Measurements from ENCODE around the gene ALOX5. TPM values are rescaled to one million over a fixed set of nuclear protein-coding genes. Genes with fewer than 3 reads are reported as not detected.

The ALOX5 gene
- total RNA-seq, 1 donor from 2014 or later: 1.2 TPM

DNA sequence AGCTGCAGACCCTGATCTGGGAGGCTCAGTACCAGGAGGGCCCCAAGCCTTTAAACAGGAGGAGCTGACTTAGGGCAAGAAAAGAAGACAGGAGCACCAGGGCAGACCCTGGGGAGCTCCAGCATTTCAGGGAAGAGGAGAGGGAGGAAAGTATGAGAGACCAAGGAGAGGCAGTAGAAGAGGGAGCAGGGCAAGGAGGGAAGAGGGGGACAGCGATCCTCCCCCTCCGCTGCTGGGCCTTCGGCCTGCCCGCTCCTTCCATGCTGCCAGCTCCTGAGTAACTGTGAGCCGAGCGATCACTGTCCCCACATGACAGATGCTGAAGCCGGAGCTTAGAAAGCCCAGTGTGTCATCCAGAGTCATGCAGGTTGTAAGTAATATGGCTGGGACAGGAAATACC, 65.9 kb downstream of the ALOX5 start:
- FAIRE-seq: no peak
- no peak for DNase-seq (ENCODE audit: low spot score in 2 of 2)

GRCh38 chr10:45440511-45441062, 66.6 kb downstream of the ALOX5 start:
- DNase-seq (ENCODE audit: low spot score in 2 of 2) (no peak), FAIRE-seq (no peak)

DNA sequence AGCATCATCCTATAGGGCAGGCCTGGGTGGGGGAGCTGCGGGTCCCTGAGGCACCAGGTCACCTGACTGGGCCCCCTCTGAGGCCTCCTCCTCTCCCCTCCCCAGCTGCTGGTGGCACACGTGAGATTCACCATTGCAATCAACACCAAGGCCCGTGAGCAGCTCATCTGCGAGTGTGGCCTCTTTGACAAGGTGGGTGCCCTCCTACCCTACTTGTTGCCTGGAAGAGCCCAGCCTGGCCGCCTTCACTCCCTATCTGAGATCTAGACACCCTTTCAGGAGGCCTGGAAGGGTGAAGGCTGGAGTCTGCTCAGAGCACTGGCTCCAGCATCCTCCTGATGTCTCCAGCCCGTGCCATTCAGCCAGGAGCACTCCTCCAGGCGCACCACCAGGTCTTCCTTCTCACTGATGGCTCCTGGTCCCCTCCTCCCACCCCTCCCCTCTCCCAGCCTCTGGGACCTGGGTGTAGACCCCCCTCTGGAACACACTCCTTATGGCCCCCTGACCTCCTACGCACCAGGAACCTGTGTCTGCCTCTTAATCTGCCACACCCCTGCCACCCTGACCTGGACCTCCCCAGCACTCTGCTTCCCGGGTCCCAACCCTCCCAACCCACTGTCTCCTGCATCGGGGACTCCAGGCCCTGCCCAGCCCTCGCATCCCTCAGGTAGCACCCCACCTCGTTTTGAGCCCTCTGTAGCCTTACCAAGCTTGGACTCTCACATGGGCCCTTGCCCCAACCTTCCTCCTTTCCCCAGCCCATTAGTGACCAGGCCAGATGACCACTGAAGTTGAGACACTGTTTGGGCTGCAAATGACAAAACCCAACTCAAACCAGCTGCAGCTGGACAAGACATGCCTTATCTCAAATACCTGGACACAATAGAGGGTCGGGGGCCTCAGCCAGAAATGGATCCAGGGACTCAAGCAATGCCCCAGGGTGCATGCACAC, 67.5 kb downstream of the ALOX5 start:
- DNase-seq (ENCODE audit: low spot score in 2 of 2) (no peak), FAIRE-seq (no peak)

GRCh38 chr10:45442251-45442650, 68.2 kb downstream of the ALOX5 start:
- FAIRE-seq: no peak

DNA sequence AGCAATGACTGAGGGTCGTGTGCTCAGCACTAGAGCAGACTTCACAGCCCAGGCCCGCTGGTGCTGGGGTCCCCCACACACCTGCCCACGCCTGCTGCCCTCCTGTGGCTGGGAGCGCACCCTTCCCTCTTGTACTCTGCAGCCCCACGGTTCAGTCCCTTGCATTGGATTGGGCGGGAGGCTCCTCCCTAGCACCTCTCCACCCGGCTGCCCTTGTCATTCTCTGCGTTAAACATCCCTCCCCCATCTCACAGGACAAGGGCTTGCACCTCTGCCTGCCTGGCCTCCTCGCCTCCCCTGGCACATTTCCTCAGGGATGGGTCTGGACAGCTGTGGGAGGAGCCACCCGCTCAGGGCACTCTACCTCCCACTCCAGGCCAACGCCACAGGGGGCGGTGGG, 68.6 kb downstream of the ALOX5 start:
- DNase-seq (ENCODE audit: low spot score in 2 of 2) (no peak), FAIRE-seq (no peak)

More at GRCh38 chr10:45442251-45442650, 68.2 kb downstream of the ALOX5 start:
- no peak for DNase-seq (ENCODE audit: low spot score in 2 of 2)

- FAIRE-seq (no peak), DNase-seq (ENCODE audit: low spot score in 2 of 2) (no peak)
Observed at GRCh38 chr10:45443101-45444009, 69.3 kb downstream of the ALOX5 start.

DNA sequence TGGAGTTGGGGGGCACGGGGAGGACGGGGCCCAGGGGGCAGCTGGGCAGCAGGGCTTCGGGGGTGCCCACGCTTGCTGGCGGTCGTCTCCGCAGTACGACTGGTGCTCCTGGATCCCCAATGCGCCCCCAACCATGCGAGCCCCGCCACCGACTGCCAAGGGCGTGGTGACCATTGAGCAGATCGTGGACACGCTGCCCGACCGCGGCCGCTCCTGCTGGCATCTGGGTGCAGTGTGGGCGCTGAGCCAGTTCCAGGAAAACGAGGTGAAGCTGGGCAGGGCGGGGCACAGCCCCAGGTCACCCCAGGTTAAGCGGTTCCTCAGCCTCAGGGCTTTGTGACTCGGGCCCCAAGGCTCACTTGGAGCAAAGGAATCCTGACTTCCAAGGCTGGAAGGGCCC, 70.0 kb downstream of the ALOX5 start:
- FAIRE-seq (no peak), DNase-seq (ENCODE audit: low spot score in 2 of 2) (no peak)

DNA sequence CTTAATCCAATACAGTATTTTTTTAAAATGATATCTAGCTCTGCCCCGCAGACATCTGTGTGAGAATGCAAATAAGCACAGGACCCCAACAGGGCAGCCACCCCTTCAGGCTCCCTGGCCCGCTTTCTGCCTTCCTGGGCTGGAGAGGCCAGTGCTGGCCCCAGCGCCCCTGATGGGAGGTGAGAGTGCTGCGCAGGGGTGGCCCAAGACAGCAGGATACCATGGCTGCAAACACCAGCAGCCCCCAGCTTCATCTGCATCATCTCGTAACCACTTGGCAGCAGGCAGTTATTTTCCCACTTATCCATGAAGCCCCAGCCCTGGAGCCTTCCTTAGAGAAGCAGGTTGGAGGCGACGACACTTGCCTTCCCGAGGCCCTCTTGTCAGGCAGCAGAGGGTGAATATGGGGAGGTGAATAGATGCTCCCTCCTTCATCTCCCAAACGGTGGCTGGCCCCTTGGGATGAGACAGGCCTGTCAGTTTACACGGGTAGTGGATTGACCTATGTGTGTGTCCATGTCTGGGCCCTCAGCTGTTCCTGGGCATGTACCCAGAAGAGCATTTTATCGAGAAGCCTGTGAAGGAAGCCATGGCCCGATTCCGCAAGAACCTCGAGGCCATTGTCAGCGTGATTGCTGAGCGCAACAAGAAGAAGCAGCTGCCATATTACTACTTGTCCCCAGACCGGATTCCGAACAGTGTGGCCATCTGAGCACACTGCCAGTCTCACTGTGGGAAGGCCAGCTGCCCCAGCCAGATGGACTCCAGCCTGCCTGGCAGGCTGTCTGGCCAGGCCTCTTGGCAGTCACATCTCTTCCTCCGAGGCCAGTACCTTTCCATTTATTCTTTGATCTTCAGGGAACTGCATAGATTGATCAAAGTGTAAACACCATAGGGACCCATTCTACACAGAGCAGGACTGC, 71.2 kb downstream of the ALOX5 start:
- FAIRE-seq: no peak
- peak; percentile 69 to 70 for DNase-seq (ENCODE audit: low spot score in 2 of 2)

- no peak for FAIRE-seq
- DNase-seq (ENCODE audit: low spot score in 2 of 2): no peak
Observed at GRCh38 chr10:45446858-45447257, 72.8 kb downstream of the ALOX5 start.

- no peak for DNase-seq (ENCODE audit: low spot score in 2 of 2)
- no peak for FAIRE-seq
Observed at GRCh38 chr10:45447416-45447815, 73.4 kb downstream of the ALOX5 start.

DNA sequence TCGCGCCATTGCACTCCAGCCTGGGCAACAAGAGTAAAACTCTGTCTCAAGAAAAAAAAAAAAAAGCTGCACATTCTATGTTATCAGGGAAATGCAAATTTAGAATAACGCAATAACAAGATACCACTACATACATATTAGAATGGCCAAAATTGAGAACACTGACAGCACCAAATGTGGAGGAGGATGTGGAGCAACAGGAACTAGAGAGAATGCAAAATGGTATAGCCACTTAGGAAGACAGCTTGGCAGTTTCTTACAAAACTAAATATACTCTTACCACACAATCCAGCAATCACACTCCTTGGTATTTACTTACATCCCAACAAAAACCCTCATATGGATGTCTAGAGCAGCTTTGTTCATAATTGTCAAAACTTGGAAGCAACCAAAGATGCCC, 76.8 kb downstream of the ALOX5 start:
- no peak for FAIRE-seq

DNA sequence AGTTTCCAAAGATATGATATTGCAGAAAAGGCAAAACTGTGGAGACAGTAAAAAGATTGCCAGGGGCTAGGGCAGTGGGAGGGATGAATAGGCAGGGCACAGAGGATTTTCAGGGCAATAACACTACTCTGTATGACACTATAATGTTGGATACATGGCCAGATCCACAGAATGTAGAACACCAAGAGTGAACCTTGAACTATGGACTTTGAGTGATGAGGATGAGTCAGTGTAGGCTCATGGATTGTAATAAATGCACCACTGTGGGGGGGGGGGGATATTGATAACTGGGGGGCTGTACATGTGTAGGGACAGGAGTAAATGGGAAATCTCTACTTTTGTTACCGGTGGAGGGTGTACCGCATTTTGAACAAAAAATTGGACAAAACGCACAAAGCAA, 77.4 kb downstream of the ALOX5 start:
- FAIRE-seq (no peak), DNase-seq (ENCODE audit: low spot score in 2 of 2) (no peak)

More for the DNA sequence above, 76.8 kb downstream of the ALOX5 start:
- DNase-seq (ENCODE audit: low spot score in 2 of 2): no peak

DNA sequence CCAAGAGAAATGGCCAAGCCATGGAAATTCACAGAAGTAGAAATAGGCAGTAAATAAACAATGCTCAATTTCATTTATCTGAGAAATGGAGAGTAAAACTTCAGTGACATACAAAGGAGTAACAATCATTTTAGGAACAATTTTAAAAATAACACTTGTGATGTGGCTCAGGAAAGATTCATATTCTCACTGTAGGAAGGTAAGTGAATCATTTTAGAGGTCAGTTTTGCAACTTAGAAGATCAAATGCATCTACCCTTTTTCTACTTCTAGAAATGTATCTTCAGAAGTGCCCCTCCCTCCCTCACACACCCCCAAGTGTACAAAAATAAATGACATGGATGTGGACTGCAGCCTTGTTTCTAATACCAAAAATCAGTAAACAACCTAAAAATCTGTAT, 78.3 kb downstream of the ALOX5 start:
- FAIRE-seq (no peak), DNase-seq (ENCODE audit: low spot score in 2 of 2) (no peak)

- FAIRE-seq: no peak
- no peak for DNase-seq (ENCODE audit: low spot score in 2 of 2)
Observed at GRCh38 chr10:45452743-45453452, 78.9 kb downstream of the ALOX5 start.

GRCh38 chr10:45453639-45454255, 79.7 kb downstream of the ALOX5 start:
- FAIRE-seq: no peak
- no peak for DNase-seq (ENCODE audit: low spot score in 2 of 2)

- FAIRE-seq (no peak), DNase-seq (ENCODE audit: low spot score in 2 of 2) (peak in 1 of 2 donors; percentile 43)
Observed at GRCh38 chr10:45454262-45454661, 80.2 kb downstream of the ALOX5 start.

DNA sequence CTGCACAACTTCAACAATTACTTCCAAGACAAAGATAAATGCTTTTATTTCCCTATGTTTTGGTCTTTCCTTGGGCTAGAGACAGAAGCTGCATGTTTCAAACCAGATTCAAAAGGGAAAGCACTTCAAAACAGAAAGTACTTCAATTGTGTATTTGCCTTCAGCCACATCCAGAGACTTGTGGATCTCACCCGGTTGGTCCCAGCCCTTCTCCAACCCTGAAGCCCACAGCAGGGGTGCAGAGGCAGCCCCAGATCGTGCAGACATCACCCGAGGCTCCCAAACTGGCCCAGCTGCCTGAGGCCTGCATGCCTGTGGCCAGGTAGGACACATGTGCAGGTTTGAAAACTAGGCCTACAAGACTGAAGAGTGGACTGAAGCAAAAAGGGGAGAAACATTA, 80.8 kb downstream of the ALOX5 start:
- FAIRE-seq (no peak), DNase-seq (ENCODE audit: low spot score in 2 of 2) (no peak)

GRCh38 chr10:45456233-45456632, 82.2 kb downstream of the ALOX5 start:
- no peak for FAIRE-seq

DNA sequence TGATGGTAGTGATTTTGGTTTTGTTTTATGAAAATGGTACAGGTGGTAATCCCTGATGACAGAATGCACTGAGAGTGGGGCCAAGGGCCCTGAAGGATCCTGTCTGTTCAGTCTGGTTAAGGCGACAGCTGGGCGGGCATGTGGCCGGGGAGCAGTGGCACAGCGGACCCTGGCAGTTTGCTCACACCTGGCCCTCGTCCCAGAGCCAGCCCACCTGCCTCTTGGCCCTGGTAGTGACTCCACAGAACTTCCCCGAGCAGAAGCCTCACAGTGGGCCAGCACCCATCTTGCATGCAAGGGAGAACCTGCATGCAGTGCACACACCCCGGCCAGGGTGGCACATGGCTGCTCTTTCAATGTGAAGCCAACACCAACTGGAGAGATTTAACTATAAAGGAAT, 82.8 kb downstream of the ALOX5 start:
- no peak for DNase-seq (ENCODE audit: low spot score in 2 of 2)
- no peak for FAIRE-seq

More at GRCh38 chr10:45456233-45456632, 82.2 kb downstream of the ALOX5 start:
- DNase-seq (ENCODE audit: low spot score in 2 of 2): no peak

Data from frontal cortex (tissue), 4 donors.